B cell (primary cell): ENCODE data around the gene PDCD7. TPM values are rescaled to one million over a fixed set of nuclear protein-coding genes. Genes with fewer than 3 reads are reported as not detected.

Experiments
- ATAC-seq: fragments of 200-7000 bp; cut with Tn5 transposase; one replicate; pipeline ENCODE4 v1.10.0; 2021; ENCODE audit warnings: low read depth, mild to moderate bottlenecking, moderate number of reproducible peaks, moderate library complexity
- CTCF ChIA-PET: fragments of 350-600 bp; sonication (Branson Sonifier 250); formaldehyde crosslinking; loops from one replicate; lab custom pipeline; 2021; ENCODE audit warnings: antibody characterized with exemption, inconsistent platforms; lab: Charles Lee
- POLR2A ChIA-PET: fragments of 350-600 bp; sonication (Branson Sonifier 250); formaldehyde crosslinking; loops from one replicate; lab custom pipeline; 2021; ENCODE audit warnings: antibody characterized with exemption; lab: Charles Lee
- DNase-seq: peaks from one replicate; pipeline ENCODE4 v3.0.0; 2013
- H2AFZ ChIP-seq: 2 replicates; pipeline ENCODE4 v1.6.1; 2012; ENCODE audit warnings: mild to moderate bottlenecking, low read depth, low read length; ENCODE audit not compliant: insufficient read depth, poor library complexity, severe bottlenecking
- H3K27ac ChIP-seq, 2 donors: 1 replicate in 1 of 2; 2 replicates in 1 of 2; pipeline ENCODE4 v1.5.1; 2012 to 2013; ENCODE audit warnings: low read length in 2 of 2, mild to moderate bottlenecking in 2 of 2, moderate library complexity in 1 of 2
- H3K27me3 ChIP-seq, 4 experiments: fragments of 200-600 bp in 1 of 4; sonication (generic) in 1 of 4; replicated peaks in 1 of 4; 1 replicate in 2 of 4; 2 replicates in 2 of 4; pipeline versions ENCODE4 v1.6.1 to v1.7.0; 2013 to 2016; ENCODE audit warnings: low read length in 3 of 4, mild to moderate bottlenecking in 2 of 4, mixed read lengths in 1 of 4, moderate library complexity in 1 of 4; ENCODE audit not compliant: insufficient read depth in 4 of 4, control insufficient read depth in 3 of 4; ENCODE audit errors: control extremely low read depth in 1 of 4
- H3K36me3 ChIP-seq, 2 experiments: replicated peaks in 1 of 2; 1 replicate in 1 of 2; 2 replicates in 1 of 2; pipeline versions ENCODE4 v1.6.1 to v1.7.1; 2013; ENCODE audit warnings: low read length in 1 of 2; ENCODE audit not compliant: insufficient read depth in 2 of 2, control insufficient read depth in 1 of 2; ENCODE audit errors: control extremely low read depth in 1 of 2, extremely low read depth in 1 of 2
- H3K4me1 ChIP-seq, 2 donors: fragments of 200-600 bp in 1 of 2; sonication (generic) in 1 of 2; 1 replicate in 1 of 2; 2 replicates in 1 of 2; pipeline versions ENCODE4 v1.5.1 to v1.6.1; 2013 to 2017; ENCODE audit warnings: low read length in 2 of 2; ENCODE audit not compliant: control insufficient read depth in 2 of 2, insufficient read depth in 2 of 2
- H3K4me2 ChIP-seq: replicated peaks from 2 replicates; pipeline ENCODE3; 2012; ENCODE audit warnings: mild to moderate bottlenecking, low read depth, low read length; ENCODE audit not compliant: poor library complexity, severe bottlenecking
- H3K4me3 ChIP-seq, 5 experiments: fragments of 200-600 bp in 1 of 5; sonication (generic) in 1 of 5; 1 replicate in 3 of 5; 2 replicates in 2 of 5; pipeline versions ENCODE4 v1.5.1 to v1.7.0; 2011 to 2016; ENCODE audit warnings: low read length in 4 of 5, mild to moderate bottlenecking in 4 of 5, low read depth in 2 of 5, control low read depth in 1 of 5, moderate library complexity in 1 of 5; ENCODE audit not compliant: insufficient read depth in 1 of 5; ENCODE audit errors: control extremely low read depth in 1 of 5, extremely low read depth in 1 of 5
- H3K79me2 ChIP-seq: fragments of 200-600 bp; sonication (generic); one replicate; pipeline ENCODE4 v1.6.0; 2016; ENCODE audit warnings: low read length; ENCODE audit not compliant: control insufficient read depth, insufficient read depth
- H3K9ac ChIP-seq: fragments of 200-600 bp; sonication (generic); 2 replicates; pipeline ENCODE4 v1.6.1; 2017; ENCODE audit warnings: mild to moderate bottlenecking, low read length, moderate library complexity
- H3K9me3 ChIP-seq, 3 donors: one replicate each; pipeline versions ENCODE4 v1.6.1 to v1.7.1; 2013; ENCODE audit warnings: low read length in 2 of 3; ENCODE audit not compliant: control insufficient read depth in 2 of 3, insufficient read depth in 1 of 3; ENCODE audit errors: control extremely low read depth in 1 of 3
- H4K20me1 ChIP-seq: 2 replicates; pipeline ENCODE4 v1.6.0; 2012; ENCODE audit warnings: mild to moderate bottlenecking, low read length; ENCODE audit not compliant: insufficient read depth, control insufficient read depth, poor library complexity, severe bottlenecking
- H3K27ac Mint-ChIP-seq: one replicate; pipeline ENCODE4 v1.8.0; 2021; ENCODE audit warnings: mixed read lengths
- H3K27me3 Mint-ChIP-seq: one replicate; pipeline ENCODE4 v1.8.0; 2021; ENCODE audit warnings: mixed read lengths
- H3K4me1 Mint-ChIP-seq: one replicate; pipeline ENCODE4 v1.8.0; 2021; ENCODE audit warnings: mixed read lengths
- H3K4me3 Mint-ChIP-seq: one replicate; pipeline ENCODE4 v1.8.0; 2021; ENCODE audit warnings: mixed read lengths
- H3K9me3 Mint-ChIP-seq: one replicate; pipeline ENCODE4 v1.8.0; 2022; ENCODE audit warnings: mixed read lengths; ENCODE audit not compliant: insufficient read depth
- EZH2 ChIP-seq: IDR thresholded peaks from 2 replicates; pipeline ENCODE4 v1.6.1; 2012; ENCODE audit warnings: borderline replicate concordance, low read depth, mild to moderate bottlenecking, moderate library complexity, low read length; ENCODE audit not compliant: insufficient read depth, poor library complexity, severe bottlenecking
- WGBS: methylation state at CpG from one replicate; pipeline ENCODE4 v1.1.5; 2013; ENCODE audit warnings: missing lambda C conversion rate; ENCODE audit not compliant: insufficient coverage; 5-methylcytosine and 5-hydroxymethylcytosine counted together
- intact Hi-C: fragments of 100-400 bp; cut with micrococcal nuclease; formaldehyde crosslinking; loops from one replicate; pipeline ENCODE4 v1.10.0; 2022
- polyA plus RNA-seq: library from polyadenylated mRNA; depleted of rRNA; stranded (reverse); fragments of >200 nt; gene quantifications from 2 replicates; pipeline ENCODE4 v1.2.3, GENCODE V29; 2012
- total RNA-seq, 2 donors: library from RNA; stranded (reverse); fragments of 120-200 nt in 1 of 2; gene quantifications; 1 replicate in 1 of 2; 2 replicates in 1 of 2; pipeline versions ENCODE4 v1.2.3 to v1.2.4, GENCODE V29; 2013 to 2022
- TF ChIP-seq, protein P1 (sequence below): fragments of 200-600 bp; IDR thresholded peaks from one replicate; pipeline ENCODE4 v1.8.0; 2022; ENCODE audit warnings: antibody characterized with exemption, mild to moderate bottlenecking

PDCD7 gene
- total and polyA plus RNA-seq, 2 donors (not counting 1 experiment from before 2014, with no cell fraction given) = 34.6 to 47.0 TPM

DNA sequence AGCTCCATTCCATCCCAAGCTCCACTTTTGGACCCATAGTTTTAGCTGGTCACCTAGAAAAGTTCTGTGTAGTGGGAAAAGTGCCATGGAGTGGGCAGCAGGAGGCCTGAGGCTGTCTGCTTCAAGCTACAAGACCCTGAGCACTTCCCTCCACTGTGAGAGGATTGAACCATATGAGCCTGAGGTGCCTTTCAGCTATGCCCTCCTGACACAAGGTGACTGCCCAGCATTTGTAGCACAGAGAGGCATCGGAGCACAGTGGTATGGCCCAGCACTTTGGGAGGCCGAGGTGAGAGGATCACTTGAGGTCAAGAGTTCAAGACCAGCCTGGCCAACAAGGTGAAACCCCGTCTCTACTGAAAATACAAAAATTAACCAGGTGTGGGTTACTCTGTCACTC lies 61.0 kb downstream of the PDCD7 start:
- no peak overlapping the region for H3K4me3 Mint-ChIP-seq
- no peaks in the 10 kb centered on the region for H3K79me2 ChIP-seq
- peaks cover 0 to under 1% of the 10 kb centered on the region in 2 donors for H3K4me1 ChIP-seq
- DNase-seq (no peak), ATAC-seq (no peak)
- H3K9me3 ChIP-seq = peaks cover 0 to 4% (median 0%) of the 10 kb centered on the region in 3 donors
- peaks cover 22% of the 10 kb centered on the region for H3K27me3 Mint-ChIP-seq
- no peak overlapping the region for H3K9ac ChIP-seq
- H3K4me2 ChIP-seq = no peak overlapping the region
- H3K27me3 ChIP-seq = peaks cover 0 to 10% (median 1%) of the 10 kb centered on the region in 4 experiments
- intact Hi-C loops = no loop called here
- H3K9me3 Mint-ChIP-seq = no peaks in the 10 kb centered on the region
- H3K36me3 ChIP-seq = no peaks in the 10 kb centered on the region
- H3K4me1 Mint-ChIP-seq = peaks cover 6% of the 10 kb centered on the region
- no peak overlapping the region for H3K4me3 ChIP-seq
- H3K27ac ChIP-seq = no peak overlapping the region
- ChIA-PET POLR2A (no interaction called here), CTCF (no interaction called here)
- TF ChIP-seq, protein P1, sequence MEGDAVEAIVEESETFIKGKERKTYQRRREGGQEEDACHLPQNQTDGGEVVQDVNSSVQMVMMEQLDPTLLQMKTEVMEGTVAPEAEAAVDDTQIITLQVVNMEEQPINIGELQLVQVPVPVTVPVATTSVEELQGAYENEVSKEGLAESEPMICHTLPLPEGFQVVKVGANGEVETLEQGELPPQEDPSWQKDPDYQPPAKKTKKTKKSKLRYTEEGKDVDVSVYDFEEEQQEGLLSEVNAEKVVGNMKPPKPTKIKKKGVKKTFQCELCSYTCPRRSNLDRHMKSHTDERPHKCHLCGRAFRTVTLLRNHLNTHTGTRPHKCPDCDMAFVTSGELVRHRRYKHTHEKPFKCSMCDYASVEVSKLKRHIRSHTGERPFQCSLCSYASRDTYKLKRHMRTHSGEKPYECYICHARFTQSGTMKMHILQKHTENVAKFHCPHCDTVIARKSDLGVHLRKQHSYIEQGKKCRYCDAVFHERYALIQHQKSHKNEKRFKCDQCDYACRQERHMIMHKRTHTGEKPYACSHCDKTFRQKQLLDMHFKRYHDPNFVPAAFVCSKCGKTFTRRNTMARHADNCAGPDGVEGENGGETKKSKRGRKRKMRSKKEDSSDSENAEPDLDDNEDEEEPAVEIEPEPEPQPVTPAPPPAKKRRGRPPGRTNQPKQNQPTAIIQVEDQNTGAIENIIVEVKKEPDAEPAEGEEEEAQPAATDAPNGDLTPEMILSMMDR = no peak
- WGBS = 100% methylated on average over 2 of the region's 3 CpGs
- H3K27ac Mint-ChIP-seq = no peak overlapping the region
- H2AFZ ChIP-seq = no peak overlapping the region
- no peaks in the 10 kb centered on the region for H4K20me1 ChIP-seq

DNA sequence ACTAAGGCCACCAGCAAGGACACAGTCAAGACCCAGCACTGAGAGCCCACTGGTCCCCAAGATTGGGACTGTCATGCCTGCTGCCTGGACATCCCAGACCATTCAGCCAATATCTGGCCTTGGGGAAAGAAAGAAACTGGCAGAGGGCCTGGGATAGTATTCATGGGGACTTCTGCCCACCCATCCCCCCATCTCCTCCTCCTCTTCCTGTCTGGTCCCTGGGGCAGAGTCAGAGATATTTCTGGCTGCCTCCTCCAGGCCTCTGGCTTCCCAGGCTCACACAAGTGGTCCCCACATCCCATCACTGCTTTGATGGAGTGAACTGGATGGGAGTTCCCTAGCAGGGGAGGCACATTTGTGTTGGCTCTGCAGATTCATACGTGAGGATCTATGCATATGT lies 61.6 kb downstream of the PDCD7 start:
- no peak overlapping the region for H3K4me3 ChIP-seq
- Mint-ChIP-seq H3K4me1 (peaks cover 10% of the 10 kb centered on the region), H3K27me3 (peaks cover 26% of the 10 kb centered on the region), H3K9me3 (no peaks in the 10 kb centered on the region), H3K4me3 (no peak overlapping the region), H3K27ac (no peak overlapping the region)
- no peak overlapping the region for H2AFZ ChIP-seq
- no peak overlapping the region for H3K27ac ChIP-seq
- POLR2A ChIA-PET = no interaction called here
- no peak overlapping the region for H3K4me2 ChIP-seq
- DNase-seq (no peak), ATAC-seq (no peak)
- no peaks in the 10 kb centered on the region for H3K9me3 ChIP-seq
- H3K27me3 ChIP-seq = peaks cover 0 to 16% (median 4%) of the 10 kb centered on the region in 4 experiments
- H3K4me1 ChIP-seq = peaks cover 3 to 4% of the 10 kb centered on the region in 2 donors
- CTCF ChIA-PET = no interaction called here
- no peaks in the 10 kb centered on the region for H3K36me3 ChIP-seq
- no peaks in the 10 kb centered on the region for H4K20me1 ChIP-seq
- intact Hi-C loops = no loop called here
- TF ChIP-seq EZH2 = no peak
- TF ChIP-seq, protein P1 = no peak
- H3K79me2 ChIP-seq = no peaks in the 10 kb centered on the region
- no CpG with 5 or more reads among the region's 1 CpG for WGBS
- H3K9ac ChIP-seq = no peak overlapping the region
